GF-D8 (cell line): ENCODE results near the gene AKT3.

Experiments used
- DNase-seq: peaks from one replicate; lab custom pipeline; 2025; lab: John Stamatoyannopoulos, UW

The AKT3 gene

DNA sequence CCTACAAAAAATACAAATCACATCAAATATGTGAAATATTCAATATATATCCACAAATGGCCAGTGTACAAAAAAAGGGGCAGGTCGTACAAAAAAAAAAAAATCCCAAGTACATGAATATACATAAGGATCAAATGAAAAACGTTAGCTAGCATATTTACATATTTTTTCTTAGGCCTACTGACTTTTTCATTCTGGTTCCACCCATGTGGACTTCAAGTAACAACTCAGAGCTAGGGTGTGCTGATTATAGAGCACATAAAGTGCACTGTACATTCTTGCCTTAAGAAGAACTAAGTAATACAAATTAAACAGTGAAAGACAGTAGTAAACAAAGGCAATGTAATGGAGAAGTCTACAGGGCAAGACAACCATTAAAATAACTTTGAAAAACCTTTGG is 297.0 kb downstream of the AKT3 start:
- DNase-seq = no peak

DNA sequence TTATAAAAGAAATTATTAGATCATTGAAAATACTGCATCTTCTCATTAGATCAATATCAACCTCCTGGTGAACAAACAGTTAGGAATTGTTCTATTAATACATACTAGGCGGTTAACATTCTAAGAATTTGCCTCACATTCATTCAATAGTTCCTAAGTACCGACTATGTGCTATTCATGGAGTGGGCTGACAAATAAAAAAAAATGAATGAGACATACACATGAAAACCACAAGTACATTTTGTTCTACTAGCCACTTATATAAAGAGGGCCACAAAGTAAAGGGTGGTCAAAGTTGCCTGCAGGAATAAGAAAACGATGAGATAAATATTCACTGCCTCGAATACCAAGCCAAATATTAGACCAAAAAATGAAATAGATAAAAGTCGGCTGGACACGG is 299.8 kb downstream of the AKT3 start:
- no peak for DNase-seq

DNA sequence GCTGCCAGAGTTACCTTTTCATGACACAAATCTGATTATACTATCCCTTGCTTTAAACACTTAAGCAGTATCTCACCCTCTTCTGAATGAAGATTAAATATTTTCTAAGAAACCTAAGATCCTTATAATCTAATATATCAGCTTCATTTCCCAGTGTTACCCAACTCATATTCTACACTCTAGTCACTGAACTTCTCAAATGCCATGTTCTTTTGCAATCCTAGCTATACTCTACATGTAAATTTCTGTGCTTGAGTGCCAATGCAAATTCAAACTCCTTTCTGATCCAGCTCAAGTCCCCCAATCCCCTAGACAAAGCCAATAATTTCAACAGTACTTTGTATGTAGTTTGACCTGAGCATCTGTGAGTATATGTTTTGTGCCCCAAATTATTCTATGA is 300.3 kb downstream of the AKT3 start:
- DNase-seq = no peak

GRCh38 chr1:243549108-243549507 is 300.9 kb downstream of the AKT3 start:
- no peak for DNase-seq

DNA sequence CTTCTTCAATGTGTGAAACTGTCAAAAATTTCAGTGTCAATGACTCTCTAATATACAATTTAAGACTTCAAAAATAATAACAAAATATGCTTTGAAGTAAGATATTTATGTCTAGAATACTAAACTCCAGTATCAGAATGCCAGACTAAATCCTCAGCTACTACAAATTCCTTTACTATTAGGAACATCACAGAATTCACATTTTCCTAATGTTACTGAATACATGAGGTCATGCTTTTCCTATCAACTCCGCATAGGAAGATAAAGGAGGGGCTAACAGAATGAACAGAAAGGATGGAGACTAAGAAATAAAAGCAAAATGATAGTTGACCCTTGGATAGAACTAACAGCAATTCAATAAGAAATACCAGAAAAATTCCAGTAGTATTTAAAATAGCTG is 301.5 kb downstream of the AKT3 start:
- no peak for DNase-seq

GRCh38 chr1:243547891-243548290 is 302.2 kb downstream of the AKT3 start:
- DNase-seq = no peak

- DNase-seq = no peak
These were observed 303.6 kb downstream of the AKT3 start for GRCh38 chr1:243546457-243546856.

- no peak for DNase-seq
These were observed 306.5 kb downstream of the AKT3 start for GRCh38 chr1:243543501-243543900.

GRCh38 chr1:243542739-243543415 is 307.2 kb downstream of the AKT3 start:
- no peak for DNase-seq

- DNase-seq = no peak
These were observed 310.4 kb downstream of the AKT3 start for GRCh38 chr1:243539636-243540035.

DNA sequence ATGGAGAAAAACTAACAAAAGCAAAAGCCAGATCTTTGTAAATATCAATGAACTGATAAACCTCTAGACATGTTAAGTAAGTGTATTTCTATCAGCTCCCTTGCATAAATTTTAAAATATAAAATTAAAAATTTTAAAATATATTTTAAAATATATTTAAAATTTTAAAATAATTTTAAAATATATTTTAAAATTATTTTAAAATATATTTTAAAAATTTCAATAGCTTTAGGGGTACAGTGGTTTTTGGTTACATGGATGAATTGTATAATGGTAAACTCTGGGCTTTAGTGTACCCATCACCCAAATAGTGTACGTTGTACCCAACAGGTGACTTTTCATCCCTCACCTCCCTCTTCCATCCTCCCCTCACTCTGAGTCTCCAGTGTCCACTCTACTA is 315.0 kb downstream of the AKT3 start:
- DNase-seq = no peak

GRCh38 chr1:243529512-243529911 is 320.5 kb downstream of the AKT3 start:
- no peak for DNase-seq

DNA sequence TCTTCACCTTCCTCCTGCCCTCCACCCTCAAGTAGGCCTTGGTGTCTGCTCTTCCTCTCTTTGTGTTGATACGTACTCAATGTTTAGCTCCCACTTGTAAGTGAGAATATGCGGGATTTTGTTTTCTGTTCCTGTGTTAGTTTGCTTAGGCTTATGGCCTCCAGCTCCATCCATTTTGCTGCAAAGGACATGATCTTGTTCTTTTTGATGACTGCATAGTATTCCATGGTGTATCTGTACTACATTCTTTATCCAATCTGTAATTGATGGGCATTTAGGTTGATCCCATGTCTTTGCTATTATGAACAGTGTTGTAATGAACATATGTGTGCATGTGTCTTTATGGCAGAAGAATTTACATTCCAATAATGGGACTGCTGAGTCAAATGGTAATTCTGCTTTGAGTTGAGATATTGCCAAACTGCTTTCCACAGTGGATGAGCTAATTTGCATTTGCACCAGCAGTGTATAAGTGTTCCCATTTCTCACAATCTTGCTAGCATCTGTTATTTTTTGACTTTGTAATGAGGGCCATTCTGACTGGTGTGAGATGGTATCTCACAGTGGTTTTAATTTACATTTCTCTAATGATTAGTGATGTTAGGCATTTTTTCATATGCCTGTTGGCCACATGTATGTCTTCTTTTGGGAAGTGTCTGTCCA is 321.5 kb downstream of the AKT3 start:
- no peak for DNase-seq

DNA sequence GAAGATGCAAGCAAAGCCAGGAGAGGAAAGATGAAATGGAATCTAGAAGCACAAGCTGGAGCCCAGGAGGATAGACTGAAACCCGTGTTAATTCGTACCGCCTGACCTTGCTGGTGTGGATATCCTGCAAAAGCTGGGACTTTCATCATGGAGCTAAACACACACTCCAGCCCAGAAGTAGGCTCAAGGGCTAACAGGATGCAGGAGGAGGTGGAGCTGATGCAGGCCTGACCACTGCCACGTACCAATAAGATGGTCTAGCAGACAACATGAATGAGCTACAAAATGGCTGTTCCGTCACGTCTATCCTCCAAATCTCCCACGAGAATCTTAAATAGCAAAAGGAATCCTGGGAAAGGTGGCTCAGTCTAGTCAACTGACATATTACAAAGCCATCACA is 323.9 kb downstream of the AKT3 start:
- no peak for DNase-seq

DNA sequence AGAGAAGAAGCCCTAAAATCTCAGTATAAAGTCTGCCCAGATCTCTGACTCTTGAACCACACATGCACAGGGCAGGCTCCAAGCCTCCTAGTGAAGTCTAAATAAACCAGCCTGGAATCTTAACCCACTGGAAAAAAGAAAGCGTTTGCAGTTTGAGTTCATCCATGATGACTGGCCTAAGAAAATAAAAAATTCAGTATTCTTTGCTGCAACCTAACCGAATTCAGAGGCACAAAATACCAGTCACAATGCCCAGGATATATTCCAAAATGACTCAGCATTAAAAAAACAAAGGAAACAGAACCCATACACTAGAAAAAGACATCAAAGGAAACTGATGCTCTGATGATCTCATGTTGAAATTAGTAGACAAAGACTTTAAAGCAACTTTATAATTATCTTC is 325.0 kb downstream of the AKT3 start:
- no peak for DNase-seq

GRCh38 chr1:243523766-243524165 is 326.3 kb downstream of the AKT3 start:
- DNase-seq = no peak

GRCh38 chr1:243520831-243521230 is 329.2 kb downstream of the AKT3 start:
- DNase-seq = no peak

DNA sequence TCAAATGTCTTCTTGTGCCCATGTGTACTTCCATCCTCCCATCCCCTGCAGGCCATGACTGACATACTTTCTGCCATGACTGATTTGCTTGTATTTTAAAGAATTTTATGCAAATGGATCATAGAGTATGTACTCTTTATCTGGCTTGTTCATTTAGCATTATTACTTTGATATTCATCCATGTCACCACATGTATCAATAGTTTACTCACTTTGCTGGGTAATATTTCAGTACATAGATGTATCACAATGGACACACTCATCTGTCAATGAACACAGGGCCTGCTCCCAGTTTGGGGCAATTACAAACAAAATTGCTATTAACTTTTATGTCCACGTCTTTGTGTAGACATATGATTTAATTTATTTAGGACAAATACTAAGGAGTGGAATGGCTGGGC is 335.1 kb downstream of the AKT3 start:
- DNase-seq = no peak

DNA sequence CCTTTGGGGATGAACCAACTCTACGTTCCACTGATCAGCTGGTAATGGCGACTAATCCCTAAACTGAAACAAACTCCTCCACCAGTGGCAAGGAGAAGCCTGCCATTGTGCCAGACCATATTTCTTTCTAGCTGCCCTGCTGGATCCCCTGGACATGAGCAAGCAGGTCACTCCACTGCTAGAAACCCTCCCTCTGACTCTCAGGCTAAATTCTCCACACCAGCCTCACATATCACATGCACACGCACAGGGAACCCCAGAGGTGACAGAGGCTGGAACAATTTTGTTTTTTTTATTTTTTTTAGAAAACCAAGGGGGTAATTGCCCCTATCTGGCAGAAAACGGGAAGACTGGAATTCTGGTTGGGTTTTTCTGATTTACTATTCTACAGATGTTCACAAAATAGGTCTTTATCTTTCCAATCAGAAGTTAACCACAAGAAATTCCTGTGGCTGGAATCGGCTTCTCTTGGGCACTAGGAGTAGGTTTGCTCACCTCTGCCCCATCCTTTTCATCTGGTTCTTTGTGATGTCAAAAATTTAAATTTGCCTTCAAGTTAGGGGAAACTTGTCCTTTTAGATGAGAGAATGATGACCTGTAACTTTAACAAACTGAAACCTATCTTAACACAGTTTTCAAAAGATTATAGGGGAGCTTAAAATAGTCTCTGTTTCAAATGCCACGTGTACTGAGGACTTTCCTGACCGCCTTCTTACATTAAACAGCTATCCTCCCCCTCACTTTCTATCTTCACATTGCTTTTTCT is 336.1 kb downstream of the AKT3 start:
- no peak for DNase-seq

DNA sequence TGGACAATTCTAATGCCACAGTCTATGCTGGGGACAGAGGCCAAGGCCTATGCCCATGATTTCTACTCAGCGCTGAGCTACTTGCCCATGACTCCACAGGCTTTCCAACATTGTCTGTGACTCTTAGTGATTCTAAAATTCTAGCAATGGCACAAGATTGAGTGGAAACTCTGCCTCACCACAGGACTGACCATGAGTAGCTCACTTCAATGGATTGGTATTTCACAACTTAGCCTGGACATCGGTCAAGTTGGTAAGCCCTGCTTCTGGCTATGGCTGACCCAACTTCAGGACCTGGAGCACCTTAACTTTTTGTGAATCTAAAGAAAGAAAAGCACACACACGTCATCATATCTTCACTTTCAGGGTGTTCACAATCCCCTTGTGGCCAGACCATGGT is 339.1 kb downstream of the AKT3 start:
- DNase-seq = no peak

DNA sequence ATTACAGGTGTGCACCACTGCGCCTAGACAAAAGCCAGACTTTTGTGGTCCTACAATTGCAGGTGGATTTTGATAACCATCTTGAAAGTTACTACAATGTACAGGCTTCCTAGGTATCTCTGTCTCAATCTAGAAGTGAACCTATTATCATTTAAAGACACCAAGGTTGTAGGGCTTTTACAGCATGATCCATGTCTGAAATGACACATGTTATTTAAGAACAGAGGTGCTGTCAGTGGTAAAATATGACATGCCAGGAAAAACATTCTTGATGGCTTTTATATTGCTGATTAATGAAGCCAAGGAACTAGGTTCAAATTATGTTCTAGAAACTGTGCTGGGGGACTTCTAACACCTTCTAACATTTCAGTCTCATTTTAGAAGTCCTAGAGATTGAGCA is 341.1 kb downstream of the AKT3 start:
- DNase-seq = no peak

DNA sequence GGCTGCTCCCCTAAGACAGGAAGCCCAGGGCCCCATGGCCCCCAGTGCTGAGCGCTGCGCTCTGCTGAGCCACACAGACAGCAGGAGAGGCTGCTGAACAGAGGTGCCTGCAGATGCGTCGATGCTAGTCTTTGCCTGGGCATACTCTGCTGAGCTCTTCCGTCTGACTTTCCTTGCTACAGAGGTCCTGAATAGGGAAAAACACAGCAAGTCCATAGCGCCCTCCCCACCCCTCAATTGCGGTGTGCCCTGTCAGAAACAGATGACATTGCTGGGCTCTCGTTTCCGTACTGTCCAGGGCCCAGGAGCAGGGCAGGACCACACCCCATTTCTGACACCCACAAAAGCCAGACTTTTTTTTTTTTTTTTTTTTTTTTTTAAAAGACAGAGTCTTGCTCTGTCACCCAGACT is 341.7 kb downstream of the AKT3 start:
- DNase-seq = no peak

DNA sequence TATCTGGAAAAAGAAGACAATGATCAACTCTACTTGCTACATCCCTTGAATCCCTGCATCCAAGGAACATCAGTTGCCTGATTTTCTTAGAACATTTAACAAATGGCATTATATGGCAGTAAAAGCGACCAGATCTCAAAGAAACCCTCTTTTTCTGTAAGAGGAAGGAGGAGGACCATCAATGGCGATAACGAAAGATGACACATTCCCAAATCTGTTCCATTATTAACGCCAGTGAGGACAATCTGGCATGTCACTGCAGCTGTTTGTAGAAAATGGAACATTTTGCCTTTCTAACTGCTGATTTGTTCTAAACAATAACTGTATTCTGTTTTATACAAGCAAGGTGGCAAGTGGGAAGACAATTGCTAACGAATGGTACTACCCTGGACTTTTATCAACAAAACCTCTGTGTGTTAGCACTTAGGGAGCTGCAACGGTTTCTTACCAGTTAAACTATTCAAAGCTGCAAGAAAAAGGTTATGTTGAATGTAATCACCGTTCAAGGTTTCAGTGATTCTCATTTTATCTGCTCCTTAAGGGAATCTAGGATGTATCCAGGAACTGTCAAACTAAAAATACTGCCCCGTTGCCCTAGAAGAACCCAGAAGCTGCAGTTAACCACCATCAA is 342.3 kb downstream of the AKT3 start:
- DNase-seq = no peak
